Measurements from ENCODE around the gene CIB1. TPM values are rescaled to one million over a fixed set of nuclear protein-coding genes. Genes with fewer than 3 reads are reported as not detected.

CIB1 gene
- total and polyA plus RNA-seq, 10 of the 15 experiments (the other 5 are each of a cell fraction or from before 2014, with no cell fraction given), result 10.8 to 155 (median 81.9) TPM

- TF ChIP-seq LARP7 (IDR thresholded peaks at IDR 0.05), result no peak
- peak; percentile 82 for TF ChIP-seq FOXM1 (IDR thresholded peaks at IDR 0.05; ENCODE audit: low read depth, low read length)
- TF ChIP-seq ZNF207 (IDR thresholded peaks at IDR 0.05; ENCODE audit: borderline replicate concordance), result 0 out of 2 replicates have a peak, but pooled peaks have one; percentile 12
- TF ChIP-seq ZNF274 (IDR thresholded peaks at IDR 0.05; ENCODE audit: insufficient read depth, insufficient read length), result no peak
- TF ChIP-seq CEBPZ (IDR thresholded peaks at IDR 0.05; ENCODE audit: low read depth, low read length), result no peak
- peak; percentile 89 for TF ChIP-seq MEF2B (IDR thresholded peaks at IDR 0.05; ENCODE audit: partially characterized antibody, poor library complexity, severe bottlenecking)
- TF ChIP-seq RAD21 (IDR thresholded peaks at IDR 0.05; ENCODE audit: insufficient read depth, low read depth, low read length), result no peak
- TF ChIP-seq KDM1A (IDR thresholded peaks at IDR 0.05; ENCODE audit: borderline replicate concordance), result no peak
- 0 out of 2 replicates have a peak, but pooled peaks have one; percentile 69 for TF ChIP-seq GATAD2B (conservative IDR thresholded peaks at IDR 0.05; ENCODE audit: low read depth)
- TF ChIP-seq CHD2 (IDR thresholded peaks at IDR 0.05; ENCODE audit: borderline replicate concordance, low read depth, low read length), result peak; percentile 52; the same call in 1 of the 2 replicates
- peak; percentile 59; the same call in 1 of the 2 replicates for TF ChIP-seq MTA2 (IDR thresholded peaks at IDR 0.05; ENCODE audit: low read depth)
- TF ChIP-seq NR2C2 (IDR thresholded peaks at IDR 0.05; ENCODE audit: borderline replicate concordance, control insufficient read depth, insufficient read length, low read depth), result no peak
- no peak for TF ChIP-seq NFIC (IDR thresholded peaks at IDR 0.05; ENCODE audit: low read depth, low read length)
- TF ChIP-seq TAF1 (IDR thresholded peaks at IDR 0.05; ENCODE audit: borderline replicate concordance, low read depth, low read length), result no peak
- peak; percentile 57 for TF ChIP-seq EED (IDR thresholded peaks at IDR 0.05; ENCODE audit: low read depth)
- TF ChIP-seq ZBTB11 (CRISPR knock-in tag; IDR thresholded peaks at IDR 0.05), result no peak
- no peak for TF ChIP-seq MEF2A (IDR thresholded peaks at IDR 0.05; ENCODE audit: insufficient read depth, low read depth, low read length)
- no peak for TF ChIP-seq ZSCAN29 (IDR thresholded peaks at IDR 0.05)
- TF ChIP-seq PBX3 (IDR thresholded peaks at IDR 0.05; ENCODE audit: insufficient replicate concordance, low read depth, low read length), result peak; percentile 16
- peak; percentile 52 for TF ChIP-seq IKZF1 (conservative IDR thresholded peaks at IDR 0.05)
- no peak for TF ChIP-seq ASH2L (IDR thresholded peaks at IDR 0.05; ENCODE audit: borderline replicate concordance, low read depth)
These were observed 41.8 kb downstream of the CIB1 start (continued) for GRCh38 chr15:90191794-90192509.
